DMS79 treated with DMSO at 0.1 percent for 48 hours (cell line): ENCODE data around the gene NCSTN.

Experiments used
- DNase-seq: peaks from one replicate; lab custom pipeline; 2025; lab: John Stamatoyannopoulos, UW

The NCSTN gene

GRCh38 chr1:160342953-160343869 is at the start of gene NCSTN, which contains the start of gene COPA:
Gene NCSTN, plus strand, starts transcription at chr1:160343383. Its CDS starts 14 bp downstream, at chr1:160343397.
Gene COPA, minus strand, starts transcription at chr1:160343250. Its CDS starts 80 bp downstream, at chr1:160343170.
- DNase-seq: peak; percentile 92

- DNase-seq: no peak
These were observed 47.1 kb upstream of the NCSTN start for GRCh38 chr1:160296036-160296435.

GRCh38 chr1:160300173-160300572 is 43.0 kb upstream of the NCSTN start:
- no peak for DNase-seq

GRCh38 chr1:160307118-160307791 is 35.9 kb upstream of the NCSTN start:
- DNase-seq: no peak

GRCh38 chr1:160308451-160309184 is 34.6 kb upstream of the NCSTN start:
- no peak for DNase-seq

- no peak for DNase-seq
These were observed 34.0 kb upstream of the NCSTN start for GRCh38 chr1:160309185-160309557.

- DNase-seq: no peak
These were observed 33.6 kb upstream of the NCSTN start for GRCh38 chr1:160309571-160309970.

GRCh38 chr1:160315359-160315758 is 27.8 kb upstream of the NCSTN start:
- DNase-seq: no peak

- no peak for DNase-seq
These were observed 20.4 kb upstream of the NCSTN start for GRCh38 chr1:160322831-160323230.

GRCh38 chr1:160325252-160325651 is 17.9 kb upstream of the NCSTN start:
- peak; percentile 99 for DNase-seq

GRCh38 chr1:160326418-160326817 is 16.8 kb upstream of the NCSTN start:
- peak; percentile 78 for DNase-seq

- DNase-seq: no peak
These were observed 15.0 kb upstream of the NCSTN start for GRCh38 chr1:160328184-160328583.

- no peak for DNase-seq
These were observed 13.1 kb upstream of the NCSTN start for GRCh38 chr1:160330119-160330518.

GRCh38 chr1:160332516-160332915 is 10.7 kb upstream of the NCSTN start:
- DNase-seq: no peak

GRCh38 chr1:160338580-160338979 is 4.6 kb upstream of the NCSTN start:
- no peak for DNase-seq

GRCh38 chr1:160340146-160340545 is 3.0 kb upstream of the NCSTN start:
- DNase-seq: no peak

- DNase-seq: no peak
These were observed 2.3 kb upstream of the NCSTN start for GRCh38 chr1:160340866-160341265.

GRCh38 chr1:160342526-160342925 is 657 bp upstream of the NCSTN start:
- DNase-seq: no peak

- DNase-seq: no peak
These were observed 1.1 kb downstream of the NCSTN start for GRCh38 chr1:160344241-160344640.

- no peak for DNase-seq
These were observed 1.8 kb downstream of the NCSTN start for GRCh38 chr1:160344936-160345335.

GRCh38 chr1:160346463-160346862 is 3.3 kb downstream of the NCSTN start:
- DNase-seq: no peak

- DNase-seq: no peak
These were observed 3.8 kb downstream of the NCSTN start for GRCh38 chr1:160346958-160347357.
